NCI-H1092 treated with DMSO at 0.1 percent for 48 hours (cell line): ENCODE measurements around the gene PRKCA.
"Not testable (repeated sequence)": the region's sequence is repeated elsewhere in the genome, so short reads cannot be mapped to it uniquely, and the experiment has no call there.

Source experiments
- DNase-seq: peaks from one replicate; lab custom pipeline; 2025; lab: John Stamatoyannopoulos, UW

Gene PRKCA

GRCh38 chr17:66466106-66466820, 163.8 kb downstream of the PRKCA start:
- no peak for DNase-seq

- DNase-seq: no peak
Observed at GRCh38 chr17:66466840-66467367, 164.5 kb downstream of the PRKCA start.

GRCh38 chr17:66467766-66468165, 165.4 kb downstream of the PRKCA start:
- no peak for DNase-seq

GRCh38 chr17:66468241-66469087, 166.1 kb downstream of the PRKCA start:
- no peak for DNase-seq

GRCh38 chr17:66469088-66469442, 166.7 kb downstream of the PRKCA start:
- DNase-seq: no peak

GRCh38 chr17:66469461-66469860, 167.0 kb downstream of the PRKCA start:
- no peak for DNase-seq

GRCh38 chr17:66469890-66470289, 167.5 kb downstream of the PRKCA start:
- DNase-seq: no peak

- no peak for DNase-seq
Observed at GRCh38 chr17:66472123-66472522, 169.7 kb downstream of the PRKCA start.

GRCh38 chr17:66474258-66474657, 171.8 kb downstream of the PRKCA start:
- DNase-seq: no peak

GRCh38 chr17:66474806-66475497, 172.5 kb downstream of the PRKCA start:
- DNase-seq: no peak

- DNase-seq: no peak
Observed at GRCh38 chr17:66476014-66476413, 173.6 kb downstream of the PRKCA start.

- DNase-seq: no peak
Observed at GRCh38 chr17:66477615-66478283, 175.3 kb downstream of the PRKCA start.

- not testable (repeated sequence) for DNase-seq
Observed at GRCh38 chr17:66479230-66479889, 176.9 kb downstream of the PRKCA start.

GRCh38 chr17:66480243-66480642, 177.8 kb downstream of the PRKCA start:
- no peak for DNase-seq

- no peak for DNase-seq
Observed at GRCh38 chr17:66480802-66481201, 178.4 kb downstream of the PRKCA start.

GRCh38 chr17:66481271-66481670, 178.9 kb downstream of the PRKCA start:
- no peak for DNase-seq

- no peak for DNase-seq
Observed at GRCh38 chr17:66483906-66484305, 181.5 kb downstream of the PRKCA start.

GRCh38 chr17:66485309-66485947, 183.0 kb downstream of the PRKCA start:
- no peak for DNase-seq

- no peak for DNase-seq
Observed at GRCh38 chr17:66487121-66487520, 184.7 kb downstream of the PRKCA start.

GRCh38 chr17:66487981-66488468, 185.6 kb downstream of the PRKCA start:
- no peak for DNase-seq

GRCh38 chr17:66488864-66489263, 186.5 kb downstream of the PRKCA start:
- DNase-seq: no peak
